GM23338 (cell line): Measurements from ENCODE around the gene KCND2. TPM values are rescaled to one million over a fixed set of nuclear protein-coding genes. Genes with fewer than 3 reads are reported as not detected.

ENCODE experiments used
- CREB1 ChIP-seq: fragments of 250-450 bp; sonication (Bioruptor Pico); IDR thresholded peaks from 2 replicates; pipeline ENCODE4 v1.5.0; 2020; ENCODE audit warnings: low read depth, mild to moderate bottlenecking, moderate library complexity
- EZH2 ChIP-seq: fragments of 200-600 bp; sonication (generic); IDR thresholded peaks from one replicate; pipeline ENCODE4 v1.8.0; 2017; ENCODE audit warnings: antibody characterized with exemption, mild to moderate bottlenecking, low read depth; ENCODE audit not compliant: unreplicated experiment
- JUNB ChIP-seq: IDR thresholded peaks from one replicate; pipeline ENCODE4 v1.6.1; 2016; ENCODE audit warnings: antibody characterized with exemption; ENCODE audit not compliant: unreplicated experiment
- NANOG ChIP-seq: IDR thresholded peaks from 2 replicates; pipeline ENCODE4 v1.6.1; 2016; ENCODE audit warnings: antibody characterized with exemption, borderline replicate concordance
- POLR2AphosphoS5 ChIP-seq: IDR thresholded peaks from 2 replicates; pipeline ENCODE4 v1.6.1; 2016; ENCODE audit warnings: antibody characterized with exemption, low read depth
- ZNF114 ChIP-seq: fragments of 250-450 bp; sonication (Bioruptor Pico); IDR thresholded peaks from 2 replicates; pipeline ENCODE4 v1.5.0; 2020; ENCODE audit warnings: mild to moderate bottlenecking, moderate library complexity
- ZNF331 ChIP-seq: fragments of 250-450 bp; sonication (Bioruptor Pico); IDR thresholded peaks from 2 replicates; pipeline ENCODE4 v1.5.0; 2020; ENCODE audit warnings: low read depth, mild to moderate bottlenecking, moderate library complexity
- polyA plus RNA-seq: library from polyadenylated mRNA; unstranded; fragments of >200 nt; fragmentation: Nextera tagmentation; extraction: Ambion mirVana; gene quantifications from 2 replicates; pipeline ENCODE4 v1.2.1, GENCODE V29; 2016
- total RNA-seq: library from RNA; depleted of rRNA; stranded (reverse); fragments of >200 nt; shearing (Covaris generic); gene quantifications from 2 replicates; pipeline ENCODE4 v1.2.3, GENCODE V29; 2014
- TF ChIP-seq, protein P1 (sequence below): fragments of 250-450 bp; sonication (Bioruptor Pico); IDR thresholded peaks from 2 replicates; pipeline ENCODE4 v1.5.0; 2020; ENCODE audit warnings: mild to moderate bottlenecking, moderate library complexity
- TF ChIP-seq, protein P2 (sequence below): IDR thresholded peaks from one replicate; pipeline ENCODE4 v1.6.1; 2018; ENCODE audit warnings: antibody characterized with exemption; ENCODE audit not compliant: unreplicated experiment
- TF ChIP-seq, protein P3 (sequence below), 2 experiments: fragments of 200-600 bp in 1 of 2; sonication (generic) in 1 of 2; conservative IDR thresholded peaks; 2 replicates each; pipeline versions ENCODE4 v1.5.1 to v1.6.1; 2016 to 2017; ENCODE audit warnings: antibody characterized with exemption in 2 of 2, low read depth in 2 of 2, mild to moderate bottlenecking in 2 of 2, moderate library complexity in 1 of 2
- TF ChIP-seq, protein P4 (sequence below): IDR thresholded peaks from 2 replicates; pipeline ENCODE4 v1.6.1; 2016; ENCODE audit warnings: antibody characterized with exemption

KCND2 gene
- total and polyA plus RNA-seq, 2 experiments from 2014 or later = 7.1 to 15.6 TPM

DNA sequence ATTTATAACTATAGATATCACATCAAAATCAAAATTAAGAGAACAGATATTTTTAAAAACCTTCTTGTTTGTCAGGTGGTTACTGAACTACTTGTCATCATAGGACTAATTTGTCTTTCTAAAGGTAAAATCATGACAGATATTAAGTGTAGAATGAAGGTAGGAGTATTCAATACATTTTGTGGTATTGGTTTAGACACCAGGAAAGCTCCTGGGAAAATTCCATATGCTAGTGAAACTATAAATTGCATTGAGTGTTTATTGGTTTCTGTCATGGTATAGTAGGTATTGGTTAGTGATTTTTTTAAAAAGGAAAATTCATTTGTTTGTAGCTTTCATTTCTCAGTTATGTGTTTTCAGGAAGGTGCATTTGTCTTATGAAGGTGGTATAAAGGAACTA is 132.7 kb downstream of the KCND2 start (continued):
- TF ChIP-seq, protein P1, sequence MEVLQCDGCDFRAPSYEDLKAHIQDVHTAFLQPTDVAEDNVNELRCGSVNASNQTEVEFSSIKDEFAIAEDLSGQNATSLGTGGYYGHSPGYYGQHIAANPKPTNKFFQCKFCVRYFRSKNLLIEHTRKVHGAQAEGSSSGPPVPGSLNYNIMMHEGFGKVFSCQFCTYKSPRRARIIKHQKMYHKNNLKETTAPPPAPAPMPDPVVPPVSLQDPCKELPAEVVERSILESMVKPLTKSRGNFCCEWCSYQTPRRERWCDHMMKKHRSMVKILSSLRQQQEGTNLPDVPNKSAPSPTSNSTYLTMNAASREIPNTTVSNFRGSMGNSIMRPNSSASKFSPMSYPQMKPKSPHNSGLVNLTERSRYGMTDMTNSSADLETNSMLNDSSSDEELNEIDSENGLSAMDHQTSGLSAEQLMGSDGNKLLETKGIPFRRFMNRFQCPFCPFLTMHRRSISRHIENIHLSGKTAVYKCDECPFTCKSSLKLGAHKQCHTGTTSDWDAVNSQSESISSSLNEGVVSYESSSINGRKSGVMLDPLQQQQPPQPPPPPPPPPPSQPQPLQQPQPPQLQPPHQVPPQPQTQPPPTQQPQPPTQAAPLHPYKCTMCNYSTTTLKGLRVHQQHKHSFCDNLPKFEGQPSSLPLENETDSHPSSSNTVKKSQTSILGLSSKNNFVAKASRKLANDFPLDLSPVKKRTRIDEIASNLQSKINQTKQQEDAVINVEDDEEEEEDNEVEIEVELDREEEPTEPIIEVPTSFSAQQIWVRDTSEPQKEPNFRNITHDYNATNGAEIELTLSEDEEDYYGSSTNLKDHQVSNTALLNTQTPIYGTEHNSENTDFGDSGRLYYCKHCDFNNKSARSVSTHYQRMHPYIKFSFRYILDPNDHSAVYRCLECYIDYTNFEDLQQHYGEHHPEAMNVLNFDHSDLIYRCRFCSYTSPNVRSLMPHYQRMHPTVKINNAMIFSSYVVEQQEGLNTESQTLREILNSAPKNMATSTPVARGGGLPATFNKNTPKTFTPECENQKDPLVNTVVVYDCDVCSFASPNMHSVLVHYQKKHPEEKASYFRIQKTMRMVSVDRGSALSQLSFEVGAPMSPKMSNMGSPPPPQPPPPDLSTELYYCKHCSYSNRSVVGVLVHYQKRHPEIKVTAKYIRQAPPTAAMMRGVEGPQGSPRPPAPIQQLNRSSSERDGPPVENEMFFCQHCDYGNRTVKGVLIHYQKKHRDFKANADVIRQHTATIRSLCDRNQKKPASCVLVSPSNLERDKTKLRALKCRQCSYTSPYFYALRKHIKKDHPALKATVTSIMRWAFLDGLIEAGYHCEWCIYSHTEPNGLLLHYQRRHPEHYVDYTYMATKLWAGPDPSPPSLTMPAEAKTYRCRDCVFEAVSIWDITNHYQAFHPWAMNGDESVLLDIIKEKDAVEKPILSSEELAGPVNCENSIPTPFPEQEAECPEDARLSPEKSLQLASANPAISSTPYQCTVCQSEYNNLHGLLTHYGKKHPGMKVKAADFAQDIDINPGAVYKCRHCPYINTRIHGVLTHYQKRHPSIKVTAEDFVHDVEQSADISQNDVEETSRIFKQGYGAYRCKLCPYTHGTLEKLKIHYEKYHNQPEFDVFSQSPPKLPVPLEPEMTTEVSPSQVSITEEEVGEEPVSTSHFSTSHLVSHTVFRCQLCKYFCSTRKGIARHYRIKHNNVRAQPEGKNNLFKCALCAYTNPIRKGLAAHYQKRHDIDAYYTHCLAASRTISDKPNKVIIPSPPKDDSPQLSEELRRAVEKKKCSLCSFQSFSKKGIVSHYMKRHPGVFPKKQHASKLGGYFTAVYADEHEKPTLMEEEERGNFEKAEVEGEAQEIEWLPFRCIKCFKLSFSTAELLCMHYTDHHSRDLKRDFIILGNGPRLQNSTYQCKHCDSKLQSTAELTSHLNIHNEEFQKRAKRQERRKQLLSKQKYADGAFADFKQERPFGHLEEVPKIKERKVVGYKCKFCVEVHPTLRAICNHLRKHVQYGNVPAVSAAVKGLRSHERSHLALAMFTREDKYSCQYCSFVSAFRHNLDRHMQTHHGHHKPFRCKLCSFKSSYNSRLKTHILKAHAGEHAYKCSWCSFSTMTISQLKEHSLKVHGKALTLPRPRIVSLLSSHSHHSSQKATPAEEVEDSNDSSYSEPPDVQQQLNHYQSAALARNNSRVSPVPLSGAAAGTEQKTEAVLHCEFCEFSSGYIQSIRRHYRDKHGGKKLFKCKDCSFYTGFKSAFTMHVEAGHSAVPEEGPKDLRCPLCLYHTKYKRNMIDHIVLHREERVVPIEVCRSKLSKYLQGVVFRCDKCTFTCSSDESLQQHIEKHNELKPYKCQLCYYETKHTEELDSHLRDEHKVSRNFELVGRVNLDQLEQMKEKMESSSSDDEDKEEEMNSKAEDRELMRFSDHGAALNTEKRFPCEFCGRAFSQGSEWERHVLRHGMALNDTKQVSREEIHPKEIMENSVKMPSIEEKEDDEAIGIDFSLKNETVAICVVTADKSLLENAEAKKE (CRISPR knock-in tag) = no peak
- TF ChIP-seq, protein P2, sequence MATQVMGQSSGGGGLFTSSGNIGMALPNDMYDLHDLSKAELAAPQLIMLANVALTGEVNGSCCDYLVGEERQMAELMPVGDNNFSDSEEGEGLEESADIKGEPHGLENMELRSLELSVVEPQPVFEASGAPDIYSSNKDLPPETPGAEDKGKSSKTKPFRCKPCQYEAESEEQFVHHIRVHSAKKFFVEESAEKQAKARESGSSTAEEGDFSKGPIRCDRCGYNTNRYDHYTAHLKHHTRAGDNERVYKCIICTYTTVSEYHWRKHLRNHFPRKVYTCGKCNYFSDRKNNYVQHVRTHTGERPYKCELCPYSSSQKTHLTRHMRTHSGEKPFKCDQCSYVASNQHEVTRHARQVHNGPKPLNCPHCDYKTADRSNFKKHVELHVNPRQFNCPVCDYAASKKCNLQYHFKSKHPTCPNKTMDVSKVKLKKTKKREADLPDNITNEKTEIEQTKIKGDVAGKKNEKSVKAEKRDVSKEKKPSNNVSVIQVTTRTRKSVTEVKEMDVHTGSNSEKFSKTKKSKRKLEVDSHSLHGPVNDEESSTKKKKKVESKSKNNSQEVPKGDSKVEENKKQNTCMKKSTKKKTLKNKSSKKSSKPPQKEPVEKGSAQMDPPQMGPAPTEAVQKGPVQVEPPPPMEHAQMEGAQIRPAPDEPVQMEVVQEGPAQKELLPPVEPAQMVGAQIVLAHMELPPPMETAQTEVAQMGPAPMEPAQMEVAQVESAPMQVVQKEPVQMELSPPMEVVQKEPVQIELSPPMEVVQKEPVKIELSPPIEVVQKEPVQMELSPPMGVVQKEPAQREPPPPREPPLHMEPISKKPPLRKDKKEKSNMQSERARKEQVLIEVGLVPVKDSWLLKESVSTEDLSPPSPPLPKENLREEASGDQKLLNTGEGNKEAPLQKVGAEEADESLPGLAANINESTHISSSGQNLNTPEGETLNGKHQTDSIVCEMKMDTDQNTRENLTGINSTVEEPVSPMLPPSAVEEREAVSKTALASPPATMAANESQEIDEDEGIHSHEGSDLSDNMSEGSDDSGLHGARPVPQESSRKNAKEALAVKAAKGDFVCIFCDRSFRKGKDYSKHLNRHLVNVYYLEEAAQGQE = no peak
- TF ChIP-seq, protein P3, sequence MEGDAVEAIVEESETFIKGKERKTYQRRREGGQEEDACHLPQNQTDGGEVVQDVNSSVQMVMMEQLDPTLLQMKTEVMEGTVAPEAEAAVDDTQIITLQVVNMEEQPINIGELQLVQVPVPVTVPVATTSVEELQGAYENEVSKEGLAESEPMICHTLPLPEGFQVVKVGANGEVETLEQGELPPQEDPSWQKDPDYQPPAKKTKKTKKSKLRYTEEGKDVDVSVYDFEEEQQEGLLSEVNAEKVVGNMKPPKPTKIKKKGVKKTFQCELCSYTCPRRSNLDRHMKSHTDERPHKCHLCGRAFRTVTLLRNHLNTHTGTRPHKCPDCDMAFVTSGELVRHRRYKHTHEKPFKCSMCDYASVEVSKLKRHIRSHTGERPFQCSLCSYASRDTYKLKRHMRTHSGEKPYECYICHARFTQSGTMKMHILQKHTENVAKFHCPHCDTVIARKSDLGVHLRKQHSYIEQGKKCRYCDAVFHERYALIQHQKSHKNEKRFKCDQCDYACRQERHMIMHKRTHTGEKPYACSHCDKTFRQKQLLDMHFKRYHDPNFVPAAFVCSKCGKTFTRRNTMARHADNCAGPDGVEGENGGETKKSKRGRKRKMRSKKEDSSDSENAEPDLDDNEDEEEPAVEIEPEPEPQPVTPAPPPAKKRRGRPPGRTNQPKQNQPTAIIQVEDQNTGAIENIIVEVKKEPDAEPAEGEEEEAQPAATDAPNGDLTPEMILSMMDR (conservative IDR thresholded peaks at IDR 0.05; ENCODE audit: low read depth in 2 of 2) = no peak
- TF ChIP-seq POLR2AphosphoS5 (no peak), ZNF114 (no peak), NANOG (no peak), EZH2 (no peak), JUNB (no peak), ZNF331 (CRISPR knock-in tag) (no peak), CREB1 (CRISPR knock-in tag) (no peak)
- TF ChIP-seq, protein P4, sequence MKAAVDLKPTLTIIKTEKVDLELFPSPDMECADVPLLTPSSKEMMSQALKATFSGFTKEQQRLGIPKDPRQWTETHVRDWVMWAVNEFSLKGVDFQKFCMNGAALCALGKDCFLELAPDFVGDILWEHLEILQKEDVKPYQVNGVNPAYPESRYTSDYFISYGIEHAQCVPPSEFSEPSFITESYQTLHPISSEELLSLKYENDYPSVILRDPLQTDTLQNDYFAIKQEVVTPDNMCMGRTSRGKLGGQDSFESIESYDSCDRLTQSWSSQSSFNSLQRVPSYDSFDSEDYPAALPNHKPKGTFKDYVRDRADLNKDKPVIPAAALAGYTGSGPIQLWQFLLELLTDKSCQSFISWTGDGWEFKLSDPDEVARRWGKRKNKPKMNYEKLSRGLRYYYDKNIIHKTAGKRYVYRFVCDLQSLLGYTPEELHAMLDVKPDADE = no peak
